Coronary artery (tissue), 2 donors: Measurements from ENCODE around the gene ADTRP.

ENCODE experiments used
- DNase-seq: peaks from one replicate; pipeline ENCODE4 v3.0.0-alpha.2; 2017; ENCODE audit warnings: low spot score
- H3K27ac ChIP-seq, 2 donors: fragments of 200-600 bp; sonication (generic); one replicate each; pipeline ENCODE4 v1.5.1; 2016 to 2019
- H3K4me3 ChIP-seq: fragments of 200-600 bp; sonication (generic); 2 replicates; pipeline ENCODE4 v1.5.1; 2016; ENCODE audit warnings: mild to moderate bottlenecking, moderate library complexity
- TF ChIP-seq, protein P1 (sequence below): fragments of 200-600 bp; sonication (generic); IDR thresholded peaks from one replicate; pipeline ENCODE4 v1.5.1; 2019; ENCODE audit warnings: antibody characterized with exemption

ADTRP gene

DNA sequence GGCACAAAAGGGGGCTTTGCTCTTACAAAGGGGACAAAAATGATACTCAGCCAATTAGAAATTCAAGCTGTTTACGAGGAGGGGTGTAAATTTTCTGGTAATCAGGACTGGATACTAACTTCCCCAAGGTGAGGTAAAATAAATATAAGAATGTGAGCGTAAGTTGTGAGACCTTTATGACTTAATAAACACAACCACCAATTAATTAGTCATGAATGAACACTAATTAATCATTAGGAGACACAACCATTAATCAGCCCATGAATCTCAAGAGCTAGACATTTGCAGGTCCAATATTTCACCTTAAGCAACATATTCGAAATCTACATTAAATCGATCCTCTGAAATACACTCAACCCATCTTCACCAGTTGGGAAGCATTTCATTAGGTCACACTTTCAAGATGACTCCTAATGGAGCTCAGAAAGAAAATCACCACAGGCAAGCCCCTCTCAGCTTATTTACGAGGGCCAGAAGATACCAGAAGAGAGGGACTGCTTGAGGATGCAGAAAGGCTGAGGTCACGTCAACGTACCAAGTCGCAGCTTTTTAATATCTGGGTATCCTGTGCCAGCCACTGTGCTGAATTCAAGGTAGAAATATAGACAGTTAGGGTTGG is 2.7 kb downstream of the ADTRP start:
- H3K4me3 ChIP-seq, result no peak overlapping the region
- H3K27ac ChIP-seq, result no peak overlapping the region
- TF ChIP-seq, protein P1, sequence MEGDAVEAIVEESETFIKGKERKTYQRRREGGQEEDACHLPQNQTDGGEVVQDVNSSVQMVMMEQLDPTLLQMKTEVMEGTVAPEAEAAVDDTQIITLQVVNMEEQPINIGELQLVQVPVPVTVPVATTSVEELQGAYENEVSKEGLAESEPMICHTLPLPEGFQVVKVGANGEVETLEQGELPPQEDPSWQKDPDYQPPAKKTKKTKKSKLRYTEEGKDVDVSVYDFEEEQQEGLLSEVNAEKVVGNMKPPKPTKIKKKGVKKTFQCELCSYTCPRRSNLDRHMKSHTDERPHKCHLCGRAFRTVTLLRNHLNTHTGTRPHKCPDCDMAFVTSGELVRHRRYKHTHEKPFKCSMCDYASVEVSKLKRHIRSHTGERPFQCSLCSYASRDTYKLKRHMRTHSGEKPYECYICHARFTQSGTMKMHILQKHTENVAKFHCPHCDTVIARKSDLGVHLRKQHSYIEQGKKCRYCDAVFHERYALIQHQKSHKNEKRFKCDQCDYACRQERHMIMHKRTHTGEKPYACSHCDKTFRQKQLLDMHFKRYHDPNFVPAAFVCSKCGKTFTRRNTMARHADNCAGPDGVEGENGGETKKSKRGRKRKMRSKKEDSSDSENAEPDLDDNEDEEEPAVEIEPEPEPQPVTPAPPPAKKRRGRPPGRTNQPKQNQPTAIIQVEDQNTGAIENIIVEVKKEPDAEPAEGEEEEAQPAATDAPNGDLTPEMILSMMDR, result no peak
- DNase-seq, result no peak

DNA sequence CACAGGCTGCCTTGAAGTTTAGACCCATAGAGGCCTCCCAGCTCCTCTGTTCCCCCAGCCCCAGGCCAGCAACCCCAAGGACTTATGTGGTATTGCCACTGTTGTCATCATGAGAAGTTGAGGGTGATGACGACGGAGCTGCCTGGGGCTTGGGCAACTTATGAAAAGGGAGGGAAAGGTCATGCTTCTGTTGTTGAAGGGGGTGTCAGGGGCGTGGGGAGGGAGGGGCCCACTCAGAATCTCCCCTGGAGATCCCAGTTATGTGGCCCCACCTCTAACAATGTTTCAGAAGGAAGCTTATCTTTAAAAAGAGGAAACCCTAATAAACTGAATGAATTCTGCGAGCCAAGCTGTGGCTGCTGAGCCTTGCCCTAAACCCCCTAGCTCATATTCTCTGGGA is 4.2 kb downstream of the ADTRP start:
- Histone ChIP-seq H3K27ac (no peak overlapping the region), H3K4me3 (no peak overlapping the region)
- TF ChIP-seq, protein P1, result no peak
- DNase-seq, result no peak

DNA sequence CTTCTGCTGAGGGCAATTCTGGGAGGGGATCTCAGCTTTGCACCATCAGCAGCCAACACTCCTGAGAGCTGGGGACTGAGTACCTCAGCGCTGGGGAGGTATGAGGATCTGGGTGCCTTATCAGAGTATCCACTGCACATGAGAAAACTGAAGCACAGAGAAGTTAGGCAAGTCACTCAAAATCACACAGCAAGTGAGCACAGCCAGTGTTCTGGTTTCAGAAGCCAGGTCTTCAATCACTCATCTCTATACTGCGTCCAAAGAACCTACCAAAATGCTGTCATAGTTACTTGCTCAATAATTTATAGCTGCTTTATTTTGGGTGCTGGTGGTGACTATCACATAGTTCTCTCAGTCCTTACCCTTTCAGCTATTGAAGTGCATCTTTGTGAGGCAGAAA is 5.0 kb downstream of the ADTRP start:
- no peak for DNase-seq
- TF ChIP-seq, protein P1, result no peak
- H3K27ac ChIP-seq, result no peak overlapping the region
- H3K4me3 ChIP-seq, result no peak overlapping the region

DNA sequence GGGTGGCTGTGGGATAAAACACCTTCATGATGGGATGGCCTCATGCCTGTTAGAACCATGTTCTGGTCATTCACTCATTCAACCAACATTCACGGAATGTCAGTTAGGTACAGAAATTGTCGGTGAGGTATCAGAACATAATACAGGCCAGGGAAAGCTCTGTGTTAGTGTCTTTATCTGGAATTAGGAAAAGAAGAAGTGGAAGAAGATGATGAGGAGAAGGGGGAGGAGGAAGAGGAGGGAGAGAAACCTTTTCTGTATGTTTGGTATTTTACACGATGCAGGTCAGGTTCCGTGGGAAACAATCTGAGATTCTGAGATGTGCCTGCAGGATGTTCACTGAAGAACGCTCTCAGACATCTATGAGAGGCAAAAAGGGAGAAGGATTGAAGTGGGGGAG is 5.6 kb downstream of the ADTRP start:
- no peak for DNase-seq
- Histone ChIP-seq H3K27ac (no peak overlapping the region), H3K4me3 (no peak overlapping the region)
- TF ChIP-seq, protein P1, result no peak

DNA sequence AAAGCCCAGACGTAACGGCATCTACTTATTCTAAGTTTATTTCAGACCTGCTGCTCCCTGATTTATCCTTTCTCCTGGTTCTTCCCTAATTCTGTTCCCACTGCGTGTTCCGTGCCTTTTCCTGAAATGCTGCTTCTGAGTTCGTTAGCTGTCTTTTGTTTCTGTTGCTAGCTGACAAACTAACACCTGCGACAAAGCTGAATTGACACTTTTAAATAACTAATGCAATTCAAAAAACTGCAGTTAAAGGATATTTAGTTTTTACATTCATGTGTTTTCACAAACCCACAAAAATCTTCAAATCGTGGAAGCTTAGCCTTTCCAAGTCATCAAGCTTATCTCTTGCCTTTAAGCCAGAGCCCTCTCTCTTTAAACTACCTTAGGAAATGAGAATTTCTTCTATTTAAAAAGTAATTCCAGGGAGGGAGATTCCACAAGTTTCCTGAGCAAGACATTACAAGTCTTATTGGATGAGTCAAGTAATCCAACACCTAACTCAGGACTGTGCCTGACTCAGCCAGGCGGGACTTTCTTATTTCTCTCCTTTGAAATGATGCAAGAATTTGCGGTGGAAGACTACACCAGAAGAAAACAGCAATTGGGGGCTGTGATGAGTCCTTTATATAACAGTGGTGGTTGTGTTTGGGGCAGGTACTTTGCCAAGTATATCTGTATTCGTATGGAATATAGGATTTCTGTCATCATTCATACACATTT is 6.3 kb downstream of the ADTRP start:
- DNase-seq, result no peak
- TF ChIP-seq, protein P1, result no peak
- no peak overlapping the region for H3K4me3 ChIP-seq
- H3K27ac ChIP-seq, result peak overlapping the region in 1 of 2 donors; percentile 81

DNA sequence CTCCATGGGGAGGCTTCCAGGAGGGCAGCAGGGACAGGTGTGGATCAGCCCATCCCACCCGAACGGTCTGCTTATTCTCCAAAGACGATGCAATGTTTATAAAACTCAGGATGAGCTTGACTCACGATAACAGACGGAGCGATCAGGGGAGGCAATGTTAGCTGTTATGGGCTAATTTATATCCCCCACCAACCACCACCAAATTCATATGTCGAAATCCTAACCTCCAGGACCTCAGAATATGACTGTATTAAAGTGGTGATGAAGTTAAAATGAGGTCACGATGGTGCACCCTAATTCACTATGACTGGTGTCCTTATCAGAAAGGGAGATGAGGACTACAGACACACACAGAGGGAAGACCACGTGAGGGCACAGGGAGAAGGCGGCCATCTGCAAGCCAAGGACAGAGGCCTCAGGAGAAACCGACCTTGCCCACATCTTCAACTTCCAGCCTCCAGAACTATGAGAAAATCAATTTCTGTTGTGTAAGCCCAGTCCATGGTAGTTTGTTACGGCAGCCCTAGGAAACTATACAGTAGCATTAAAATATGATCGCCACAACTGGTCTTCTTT is 7.0 kb downstream of the ADTRP start:
- DNase-seq, result peak; percentile 40
- Histone ChIP-seq H3K27ac (peak overlapping the region; percentile 78 to 81), H3K4me3 (no peak overlapping the region)
- TF ChIP-seq, protein P1, result no peak
